Activated T-helper 9 cell treated with anti-CD3 and anti-CD28 coated beads, Interleukin-2, amount 50 U/mL, for 16 hours (primary cell): Measurements from ENCODE around the gene PIGB.
A peak's percentile ranks its signal among the peaks of the same experiment; 100 is the strongest.
"Not testable (repeated sequence)": the region's sequence is repeated elsewhere in the genome, so short reads cannot be mapped to it uniquely, and the experiment has no call there.

Experiments used
- DNase-seq: peaks from one replicate; pipeline ENCODE4 v3.0.0-alpha.2; 2020; ENCODE audit warnings: low read depth

PIGB gene

GRCh38 chr15:55318588-55319494, at the start of gene PIGB, which contains the start of gene PIGBOS1:
Gene PIGB (plus strand): TSS chr15:55319222. CDS start chr15:55319251, 29 bp downstream.
Gene PIGBOS1 (minus strand): TSS chr15:55319123. CDS start chr15:55317792, 1,331 bp downstream.
- peak; percentile 63 for DNase-seq

DNA sequence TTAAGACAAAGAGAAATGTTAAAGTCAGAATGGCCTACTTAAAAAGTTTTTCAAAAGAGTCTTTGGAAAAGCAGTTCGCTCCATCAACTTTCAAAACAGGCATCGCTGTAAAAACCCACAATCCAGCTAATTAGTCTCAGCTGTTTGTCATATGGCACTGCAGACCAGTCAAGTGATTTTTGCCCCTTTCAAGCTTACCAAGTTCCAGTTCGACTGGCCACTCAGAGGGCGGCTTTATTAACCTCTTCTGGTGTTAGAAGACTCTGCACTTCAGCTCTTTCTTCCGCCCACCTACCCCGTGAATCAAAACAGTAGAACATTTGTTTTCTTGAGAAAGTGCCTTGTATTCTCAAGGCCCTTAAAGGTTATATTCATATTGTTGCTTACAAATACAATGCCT, 48.7 kb upstream of the PIGB start:
- DNase-seq = no peak

- DNase-seq = no peak
Observed at GRCh38 chr15:55276324-55276723, 42.7 kb upstream of the PIGB start.

DNA sequence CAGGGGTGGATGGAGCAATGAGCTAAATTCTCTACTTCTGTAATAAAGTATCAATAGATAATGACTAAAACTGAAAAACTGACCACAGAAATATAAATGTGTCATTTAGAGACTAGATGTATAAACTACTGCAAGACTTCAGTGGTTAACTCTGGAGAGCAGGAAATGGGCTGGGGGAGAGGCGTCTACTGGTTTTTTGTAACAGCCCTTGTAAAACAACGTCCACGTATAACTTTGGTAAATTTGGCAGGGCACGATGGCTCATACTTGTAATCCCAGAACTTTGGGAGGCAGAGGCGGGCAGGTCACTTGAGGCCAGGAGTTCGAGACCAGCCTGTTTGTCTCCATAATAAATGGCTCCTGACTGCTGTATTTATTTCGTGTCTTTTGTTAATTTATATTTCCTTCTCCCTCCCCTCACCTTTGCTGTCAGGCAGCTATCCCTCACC, 41.9 kb upstream of the PIGB start:
- DNase-seq = peak; percentile 33

- no peak for DNase-seq
Observed at GRCh38 chr15:55277715-55278114, 41.3 kb upstream of the PIGB start.

DNA sequence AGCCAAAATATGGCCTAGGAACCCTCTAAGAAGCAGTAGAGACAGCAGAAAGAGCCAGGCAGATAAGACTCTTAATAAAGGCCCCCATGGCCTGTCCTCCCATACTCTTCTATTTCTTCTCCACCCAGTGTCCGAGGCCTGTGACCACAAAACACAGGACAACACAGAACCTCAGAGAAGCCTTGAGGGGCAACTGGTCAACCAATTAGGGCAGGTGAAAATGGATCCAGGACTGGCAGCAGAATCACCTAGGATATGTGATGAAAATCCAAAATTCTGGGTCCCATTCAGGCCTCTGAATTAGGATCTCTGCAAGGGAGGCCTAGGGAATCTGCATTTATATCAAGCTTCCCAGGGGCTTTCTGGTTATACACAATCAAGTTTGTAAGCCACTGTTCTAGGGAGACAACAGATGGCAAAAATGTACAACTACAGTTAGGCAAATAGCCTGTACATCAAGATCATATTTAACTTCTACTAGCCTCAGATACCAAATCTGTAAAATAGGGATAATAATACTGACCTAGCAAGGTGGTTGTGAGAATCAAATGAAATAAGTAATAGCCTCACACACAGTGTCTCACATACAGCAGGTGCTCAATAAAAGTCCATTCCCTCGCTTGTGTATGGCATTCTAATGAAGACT, 39.8 kb upstream of the PIGB start:
- no peak for DNase-seq

DNA sequence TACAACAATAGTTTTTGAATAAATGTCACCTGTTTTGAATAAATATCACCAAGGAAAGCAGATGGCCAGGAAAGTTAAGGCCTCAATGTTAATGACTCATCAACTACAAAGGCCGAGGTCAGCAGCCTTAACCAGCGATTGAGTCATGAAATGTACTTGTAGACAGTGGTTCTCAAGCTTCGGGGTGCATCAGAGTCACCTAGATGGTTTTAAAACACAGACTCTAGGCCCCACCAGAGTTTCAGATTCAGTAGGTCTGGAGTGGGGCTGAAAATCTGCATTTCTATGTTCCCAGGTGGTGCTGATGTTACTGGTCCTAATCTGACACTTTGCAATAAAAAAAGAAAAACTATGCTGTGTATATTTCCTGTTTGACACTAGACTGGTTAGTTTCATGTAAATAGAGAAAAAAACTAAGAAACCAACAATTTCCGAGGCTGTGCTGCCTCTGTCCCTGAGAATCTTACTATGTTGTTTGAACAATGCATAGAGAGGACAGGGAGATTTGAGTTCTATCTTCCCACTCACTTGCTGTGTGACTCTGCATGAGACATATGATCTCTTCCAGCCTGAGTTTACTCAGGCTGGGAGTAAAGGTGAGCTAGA, 39.2 kb upstream of the PIGB start:
- DNase-seq = peak; percentile 36

- DNase-seq = peak; percentile 27
Observed at GRCh38 chr15:55280589-55280988, 38.4 kb upstream of the PIGB start.

GRCh38 chr15:55281517-55282228, 37.3 kb upstream of the PIGB start:
- no peak for DNase-seq

DNA sequence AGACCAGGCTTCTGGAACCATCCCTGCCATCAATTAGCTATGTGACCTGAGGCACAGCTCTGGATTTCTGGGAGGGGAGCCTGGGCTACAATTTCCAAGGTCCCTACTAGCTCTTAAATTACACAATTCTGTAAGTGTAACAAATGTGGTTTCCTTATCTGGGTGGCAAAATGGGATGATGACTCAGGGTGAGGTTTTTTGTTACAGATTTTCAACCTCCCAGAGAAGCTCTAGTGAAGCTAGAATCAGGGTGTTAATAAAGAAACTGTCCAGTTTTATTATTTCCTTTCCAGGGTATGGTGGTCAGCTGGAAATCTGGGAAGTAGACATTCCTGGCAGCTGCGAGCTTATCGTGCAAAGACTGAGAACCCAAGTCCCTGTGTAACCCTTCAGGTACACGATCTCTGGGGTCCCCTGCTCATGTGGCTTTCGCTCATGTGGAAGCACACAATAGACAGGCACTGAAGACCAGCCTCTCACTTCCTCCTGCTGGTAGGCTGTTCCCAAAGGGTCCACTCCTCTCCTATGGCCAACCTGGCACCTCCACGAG, 36.7 kb upstream of the PIGB start:
- no peak for DNase-seq

DNA sequence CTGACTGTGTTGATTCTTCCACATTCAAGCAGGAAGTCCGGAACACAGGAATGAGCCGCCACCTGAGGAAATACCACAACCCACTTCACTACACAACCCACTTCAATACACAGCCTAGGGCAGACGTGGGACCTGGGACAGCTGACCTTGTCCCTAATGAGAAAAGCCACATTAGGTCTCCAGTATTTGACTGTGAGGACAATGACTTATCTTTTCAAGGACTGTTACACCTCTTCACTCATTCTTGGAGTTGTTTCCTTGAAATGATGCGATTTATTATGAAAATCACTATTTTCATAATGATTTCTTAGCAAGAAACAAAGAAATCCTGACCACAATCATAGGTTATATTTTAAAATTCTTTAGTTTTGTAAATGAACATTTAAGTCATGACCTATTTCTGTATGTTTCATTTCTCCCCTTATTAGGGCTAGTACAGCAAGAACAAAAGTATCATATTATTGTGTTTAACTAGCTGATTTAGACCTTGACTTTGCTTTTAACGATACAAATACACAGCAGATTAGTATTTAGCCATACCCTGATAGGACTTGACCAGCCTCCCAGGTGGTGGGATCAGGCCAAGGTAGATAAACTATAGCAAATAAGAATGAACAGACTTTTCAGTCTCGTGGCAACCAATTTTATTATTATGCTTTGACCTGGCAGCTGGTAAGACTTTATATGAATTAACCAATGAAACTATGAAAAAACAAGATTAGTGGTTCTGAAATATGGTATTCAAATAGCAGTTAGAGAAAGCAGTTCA, 35.5 kb upstream of the PIGB start:
- DNase-seq = no peak

DNA sequence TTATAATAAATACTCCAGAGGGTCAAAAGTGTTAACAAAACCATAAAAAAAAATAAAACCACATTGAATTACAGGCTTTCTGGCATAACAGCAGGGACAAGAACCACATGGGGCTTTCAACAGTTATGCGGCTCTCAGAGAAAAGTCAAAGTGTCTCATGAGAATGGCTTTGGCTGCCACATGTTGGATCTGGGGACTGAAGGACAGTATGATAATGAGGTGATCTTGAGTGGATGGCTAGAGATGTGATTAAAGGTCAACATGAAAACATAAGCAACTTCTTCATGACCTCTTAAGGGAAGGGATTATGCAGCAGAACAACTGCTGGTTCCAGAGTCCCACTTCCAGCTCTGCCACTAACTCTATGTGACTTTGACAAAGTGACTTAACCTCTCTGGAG, 34.6 kb upstream of the PIGB start:
- DNase-seq = no peak

- DNase-seq = not testable (repeated sequence)
Observed at GRCh38 chr15:55286442-55287189, 32.4 kb upstream of the PIGB start.

DNA sequence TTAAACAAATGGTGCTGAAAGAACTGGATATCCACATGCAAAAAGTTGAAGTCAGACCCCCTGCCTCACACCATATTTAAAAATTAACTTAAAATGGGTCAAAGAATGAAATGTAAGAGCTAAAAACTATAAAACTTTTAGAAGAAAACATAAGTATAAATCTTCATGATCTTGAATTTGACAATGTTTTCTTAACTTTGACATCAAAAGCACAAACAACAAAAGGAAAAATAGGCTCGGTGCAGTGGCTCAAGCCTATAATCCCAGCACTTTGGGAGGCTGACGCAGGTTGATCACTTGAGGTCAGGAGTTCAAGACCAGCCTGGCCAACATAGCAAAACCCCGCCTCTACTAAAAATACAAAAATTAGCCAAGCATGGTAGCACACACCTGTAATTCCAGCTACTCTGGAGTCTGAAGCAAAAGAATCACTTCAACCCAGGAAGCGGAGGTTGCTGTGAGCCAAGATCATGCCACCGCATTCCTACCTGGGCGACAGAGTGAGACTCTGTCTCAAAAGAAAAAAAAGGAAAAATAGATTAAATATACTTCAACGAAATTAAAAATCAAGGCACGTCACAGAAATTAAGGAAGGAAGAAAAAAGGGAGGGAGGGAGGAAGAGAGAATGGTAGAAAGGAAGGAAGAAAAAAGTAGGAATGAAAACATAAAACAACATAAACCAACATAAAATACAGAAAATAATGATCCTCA, 30.9 kb upstream of the PIGB start:
- DNase-seq = no peak

- DNase-seq = peak; percentile 42
Observed at GRCh38 chr15:55289011-55289745, 29.8 kb upstream of the PIGB start.

DNA sequence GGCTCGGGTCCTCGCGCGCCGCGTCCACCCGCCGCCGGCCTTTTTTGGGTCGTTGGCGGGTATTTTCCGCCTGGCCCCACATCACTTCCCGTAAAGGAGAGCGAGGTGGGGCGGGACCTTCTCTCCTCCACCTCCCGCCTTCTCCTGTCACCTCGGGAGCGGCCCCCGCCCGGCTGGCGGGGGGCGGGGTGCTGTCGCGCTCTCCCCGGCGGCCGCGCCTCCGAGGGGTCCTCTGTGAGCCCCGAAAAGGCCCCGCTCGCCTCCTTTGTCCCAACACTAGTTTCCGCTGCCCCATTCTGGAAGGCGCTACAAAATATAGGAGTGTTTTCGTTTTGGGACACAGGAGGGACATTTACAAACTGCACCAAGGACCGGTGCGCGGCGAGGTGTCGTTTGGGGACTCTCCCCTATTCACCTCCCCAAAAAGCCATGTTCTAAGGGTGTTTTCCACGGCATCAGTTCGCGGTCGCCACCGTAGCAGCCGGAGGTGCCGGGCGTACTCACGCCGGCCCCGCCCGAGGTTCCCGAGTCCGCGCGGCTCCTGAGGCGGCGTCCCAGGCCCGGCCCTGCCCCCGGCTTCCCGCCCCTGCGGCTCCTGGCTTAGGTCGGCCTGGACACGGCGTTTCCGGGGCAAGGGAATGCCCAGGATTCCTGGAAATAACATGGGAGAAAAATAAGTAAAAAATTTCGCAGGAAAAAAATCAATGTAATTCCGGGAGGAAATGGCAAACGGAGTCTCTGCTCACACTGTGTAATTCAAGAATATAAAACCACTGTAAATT, 29.1 kb upstream of the PIGB start, which contains the start of gene RAB27A:
RAB27A (minus strand) TSS at position 68 of the 782 bp plus-strand sequence. CDS start 54,879 bp downstream, outside the sequence.
- peak; percentile 75 for DNase-seq

DNA sequence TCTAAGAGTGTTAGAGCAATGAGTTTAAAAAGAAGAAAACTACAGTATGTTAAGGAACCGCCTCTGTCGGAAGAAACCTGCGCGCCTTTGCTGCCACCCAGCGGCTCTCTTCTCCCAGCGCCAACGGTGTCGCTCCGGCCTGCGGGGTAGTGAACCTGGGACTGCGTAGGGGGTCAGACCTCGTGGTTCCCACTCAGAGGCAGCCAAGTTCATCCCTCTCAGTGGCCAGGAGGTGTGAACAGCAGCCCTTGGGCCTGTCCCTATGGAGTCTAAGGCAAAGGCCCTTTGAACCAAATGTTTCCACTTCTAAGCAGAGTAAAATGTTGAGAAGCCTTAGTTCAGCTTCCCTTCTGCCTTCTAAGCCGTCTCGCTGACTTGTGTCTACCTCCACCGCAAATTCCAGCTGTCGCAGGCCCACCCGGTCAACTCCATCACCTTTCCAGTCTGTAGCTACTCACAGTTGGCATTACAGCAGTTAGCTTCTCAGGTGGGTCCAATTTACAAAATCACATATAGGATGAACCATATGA, 28.4 kb upstream of the PIGB start:
- peak; percentile 82 for DNase-seq

DNA sequence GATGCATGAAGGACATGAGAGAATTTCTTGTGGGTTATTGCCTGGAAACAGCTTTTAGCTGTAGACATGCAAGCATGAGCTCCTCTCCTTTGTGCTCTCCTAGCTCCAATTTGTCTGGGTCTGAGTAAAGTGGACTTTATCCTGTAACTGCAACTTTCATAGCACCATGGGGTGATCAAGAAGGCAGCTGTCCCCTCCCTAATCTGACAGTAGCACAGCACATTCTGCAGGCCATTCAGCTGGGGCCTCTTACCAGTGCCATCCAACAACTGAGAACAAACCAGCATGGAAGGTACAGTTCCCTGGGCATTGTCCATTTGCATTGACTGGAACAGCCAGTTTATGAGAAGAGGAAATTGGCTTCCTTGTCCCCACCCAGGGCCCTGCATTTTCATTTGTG, 21.7 kb upstream of the PIGB start:
- DNase-seq = no peak
